ENCODE measurements around the gene CMTM1.
A peak's percentile ranks its signal among the peaks of the same experiment; 100 is the strongest.

CMTM1 gene

GRCh38 chr16:66566051-66566901 lies at the start of gene CMTM1:
TSS of gene CMTM1 (plus strand) at chr16:66566439. CDS start at chr16:66566514, 75 bp downstream.
- DNase-seq, result no peak

- DNase-seq, result no peak
Observed at GRCh38 chr16:66516509-66516807, 49.8 kb upstream of the CMTM1 start.

GRCh38 chr16:66516808-66517585 lies 49.2 kb upstream of the CMTM1 start:
- peak; percentile 93 for DNase-seq

- DNase-seq, result no peak
Observed at GRCh38 chr16:66517586-66518263, 48.5 kb upstream of the CMTM1 start.

GRCh38 chr16:66519482-66520373 lies 46.5 kb upstream of the CMTM1 start:
- no peak for DNase-seq

- no peak for DNase-seq
Observed at GRCh38 chr16:66520406-66521170, 45.7 kb upstream of the CMTM1 start.

- no peak for DNase-seq
Observed at GRCh38 chr16:66521252-66521713, 45.0 kb upstream of the CMTM1 start.

GRCh38 chr16:66521951-66522771 lies 44.1 kb upstream of the CMTM1 start:
- no peak for DNase-seq

- no peak for DNase-seq
Observed at GRCh38 chr16:66522816-66523590, 43.2 kb upstream of the CMTM1 start.

- DNase-seq, result no peak
Observed at GRCh38 chr16:66523861-66524354, 42.3 kb upstream of the CMTM1 start.

GRCh38 chr16:66524601-66525164 lies 41.6 kb upstream of the CMTM1 start:
- no peak for DNase-seq

- DNase-seq, result no peak
Observed at GRCh38 chr16:66525396-66526180, 40.7 kb upstream of the CMTM1 start.

- DNase-seq, result no peak
Observed at GRCh38 chr16:66528294-66528693, 37.9 kb upstream of the CMTM1 start.

- DNase-seq, result no peak
Observed at GRCh38 chr16:66529475-66529874, 36.8 kb upstream of the CMTM1 start.

- no peak for DNase-seq
Observed at GRCh38 chr16:66534376-66534799, 31.9 kb upstream of the CMTM1 start.

GRCh38 chr16:66536525-66536924 lies 29.7 kb upstream of the CMTM1 start:
- no peak for DNase-seq

GRCh38 chr16:66537236-66537635 lies 29.0 kb upstream of the CMTM1 start:
- no peak for DNase-seq

GRCh38 chr16:66538910-66539309 lies 27.3 kb upstream of the CMTM1 start:
- DNase-seq, result no peak
